Measurements from ENCODE around the gene EWSR1.
"Not testable (repeated sequence)": the region's sequence is repeated elsewhere in the genome, so short reads cannot be mapped to it uniquely, and the experiment has no call there.

EWSR1 gene

DNA sequence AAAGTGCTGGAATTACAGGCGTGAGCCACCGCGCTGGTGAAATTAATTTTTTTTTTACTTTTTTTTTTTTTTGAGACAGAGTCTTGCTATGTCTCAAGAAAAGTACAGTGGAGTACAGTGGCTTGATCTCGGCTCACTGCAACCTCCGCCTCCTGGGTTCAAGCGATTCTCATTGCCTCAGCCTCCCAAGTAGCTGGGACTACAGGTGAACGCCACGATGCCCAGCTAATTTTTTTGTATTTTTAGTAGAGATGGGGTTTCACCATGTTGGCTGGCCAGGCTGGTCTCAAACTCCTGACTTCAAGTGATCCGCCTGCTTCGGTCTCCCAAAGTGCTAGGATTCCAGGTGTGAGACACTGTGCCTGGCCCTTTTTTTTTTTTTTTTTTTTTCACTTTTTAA, 20.2 kb upstream of the EWSR1 start:
- DNase-seq: not testable (repeated sequence)

DNA sequence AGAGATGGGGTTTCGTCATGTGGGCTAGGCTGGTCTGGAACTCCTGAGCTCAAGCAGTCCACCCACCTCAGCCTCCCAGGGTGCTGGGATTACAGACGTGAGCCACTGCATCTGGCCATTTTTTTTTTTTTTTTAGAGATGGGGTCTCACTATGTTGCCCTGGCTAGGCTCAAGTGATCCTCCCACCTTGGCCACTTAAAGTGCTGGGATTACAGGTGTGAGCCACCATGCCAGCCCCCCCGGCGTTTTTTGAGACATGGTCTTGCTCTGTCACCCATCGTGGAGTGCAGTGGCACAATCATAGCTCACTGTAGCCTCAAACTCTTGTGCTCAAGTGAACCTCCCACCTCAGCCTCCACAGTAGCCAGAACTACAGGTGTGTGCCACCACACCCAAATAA, 16.8 kb upstream of the EWSR1 start:
- DNase-seq: no peak

DNA sequence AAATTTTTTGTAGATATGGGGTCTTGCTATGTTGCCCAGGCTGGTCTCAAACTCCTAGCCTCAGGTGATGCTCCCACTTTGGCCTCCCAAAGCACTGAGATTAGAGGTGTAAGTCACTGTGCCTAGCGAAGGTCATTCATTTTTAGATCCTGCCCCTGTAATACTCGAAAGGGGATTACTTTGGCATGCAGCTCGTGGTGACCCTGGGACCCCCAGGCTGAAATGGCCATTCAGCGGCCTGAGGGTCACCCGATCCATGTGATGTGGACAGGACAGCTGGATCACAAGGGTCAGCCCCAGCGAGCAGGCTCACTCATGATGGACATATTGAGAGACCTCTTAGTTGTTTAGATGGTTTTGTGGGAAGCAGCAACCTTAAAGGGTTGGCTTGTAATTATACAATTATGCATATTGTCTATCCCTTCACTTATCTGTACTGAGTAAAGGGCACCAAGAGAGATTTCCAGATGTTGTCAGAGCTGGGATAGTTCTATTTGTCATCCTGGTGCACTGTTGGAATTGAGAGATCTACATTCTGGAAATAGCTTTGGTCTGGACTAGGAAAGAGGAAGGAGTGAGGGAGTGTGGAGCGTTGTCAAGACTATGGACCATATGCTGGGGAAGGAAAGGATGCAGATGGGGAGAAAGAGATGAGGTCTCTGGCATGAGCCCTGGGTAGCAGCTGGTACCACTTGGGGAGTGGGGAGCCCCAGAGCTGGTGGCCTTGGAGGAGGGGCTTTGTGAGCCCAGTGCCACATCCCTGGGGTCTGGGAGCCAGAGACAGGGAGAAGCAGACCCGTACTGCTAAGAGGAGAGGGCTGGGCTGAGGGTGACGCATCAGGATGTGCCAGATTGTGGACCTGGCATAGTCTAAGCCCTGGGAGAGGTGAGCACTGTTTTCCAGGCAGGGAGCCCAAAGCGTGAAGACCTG, 15.8 kb upstream of the EWSR1 start:
- DNase-seq: no peak

DNA sequence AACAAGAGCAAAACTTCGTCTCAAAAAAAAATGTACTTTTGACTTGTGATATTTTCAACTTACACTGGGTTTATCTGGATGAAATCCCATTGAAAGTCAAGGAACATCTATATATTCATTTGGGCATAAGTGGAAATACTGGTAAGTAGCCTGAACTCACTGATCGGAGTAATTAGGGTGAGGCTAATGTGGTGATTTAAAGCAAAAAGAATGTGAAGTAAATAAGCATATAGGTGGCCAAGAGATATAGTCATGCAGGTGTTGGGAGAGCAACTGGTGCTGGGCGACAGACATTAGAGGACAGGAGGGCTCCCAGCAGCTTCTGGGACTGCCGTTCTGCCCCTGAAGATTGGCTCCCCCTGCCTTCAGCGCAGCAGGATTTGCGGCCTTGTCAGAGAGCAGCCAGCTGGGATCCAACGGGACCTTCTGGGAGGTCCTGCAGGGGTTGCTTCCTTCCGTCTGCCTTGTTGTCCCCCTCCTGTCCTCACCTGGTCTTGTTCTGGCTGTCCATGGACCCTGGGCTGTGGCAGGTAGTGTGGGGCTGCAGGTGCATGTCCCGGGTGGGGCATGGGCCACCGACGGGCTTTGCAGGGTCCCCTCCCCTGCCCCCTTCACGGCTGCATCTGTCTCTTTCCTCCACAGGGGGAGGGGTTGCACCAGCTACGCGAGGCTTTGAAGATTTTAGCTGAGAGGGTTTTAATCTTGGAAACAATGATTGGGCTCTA, 14.3 kb upstream of the EWSR1 start:
- no peak for DNase-seq

DNA sequence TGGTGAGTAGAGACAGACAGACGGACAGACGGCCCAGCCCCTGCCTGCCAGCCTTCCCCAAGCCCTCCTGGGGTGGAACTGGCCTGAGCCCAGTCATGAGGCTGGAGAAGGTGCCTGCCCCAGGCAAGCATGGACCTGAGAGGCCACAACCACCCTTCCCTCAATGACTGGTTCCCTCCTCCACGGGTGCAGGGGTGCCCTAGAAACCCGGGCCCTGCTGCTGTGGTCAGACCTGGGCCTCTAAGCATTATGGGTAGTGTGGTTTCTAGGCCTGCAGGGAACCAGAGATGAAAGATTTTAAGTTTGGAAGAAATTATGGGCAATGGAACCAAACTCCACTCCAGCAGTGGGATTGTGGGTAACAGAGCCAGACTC, 13.8 kb upstream of the EWSR1 start:
- DNase-seq: no peak

DNA sequence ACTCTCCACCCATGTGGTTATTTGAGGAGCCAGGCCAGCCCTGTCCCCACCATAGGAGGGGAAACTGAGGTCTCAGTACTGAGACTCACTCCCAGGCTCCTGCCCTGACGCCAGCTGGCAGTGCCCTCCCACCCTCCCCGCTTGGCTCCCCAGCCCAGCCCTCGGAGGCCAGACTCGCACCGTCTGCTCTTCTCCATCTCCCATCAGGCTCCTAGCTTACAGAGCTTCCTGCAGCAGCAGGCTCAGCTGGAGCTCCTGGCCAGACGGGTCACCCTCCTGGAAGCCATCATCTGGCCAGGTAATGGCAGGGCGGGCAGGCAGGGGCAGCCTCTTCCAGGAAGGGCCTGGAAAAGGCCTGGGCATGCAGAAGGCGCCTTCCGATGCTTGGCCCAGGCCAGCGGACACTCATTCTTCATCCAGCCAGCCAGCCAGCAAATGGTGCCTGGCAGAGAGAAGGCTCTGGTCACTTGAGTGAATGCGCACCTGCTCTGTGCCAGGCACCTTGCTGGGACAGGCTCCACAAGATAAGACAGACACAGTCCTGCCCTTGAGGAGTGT, 12.9 kb upstream of the EWSR1 start:
- DNase-seq: no peak

DNA sequence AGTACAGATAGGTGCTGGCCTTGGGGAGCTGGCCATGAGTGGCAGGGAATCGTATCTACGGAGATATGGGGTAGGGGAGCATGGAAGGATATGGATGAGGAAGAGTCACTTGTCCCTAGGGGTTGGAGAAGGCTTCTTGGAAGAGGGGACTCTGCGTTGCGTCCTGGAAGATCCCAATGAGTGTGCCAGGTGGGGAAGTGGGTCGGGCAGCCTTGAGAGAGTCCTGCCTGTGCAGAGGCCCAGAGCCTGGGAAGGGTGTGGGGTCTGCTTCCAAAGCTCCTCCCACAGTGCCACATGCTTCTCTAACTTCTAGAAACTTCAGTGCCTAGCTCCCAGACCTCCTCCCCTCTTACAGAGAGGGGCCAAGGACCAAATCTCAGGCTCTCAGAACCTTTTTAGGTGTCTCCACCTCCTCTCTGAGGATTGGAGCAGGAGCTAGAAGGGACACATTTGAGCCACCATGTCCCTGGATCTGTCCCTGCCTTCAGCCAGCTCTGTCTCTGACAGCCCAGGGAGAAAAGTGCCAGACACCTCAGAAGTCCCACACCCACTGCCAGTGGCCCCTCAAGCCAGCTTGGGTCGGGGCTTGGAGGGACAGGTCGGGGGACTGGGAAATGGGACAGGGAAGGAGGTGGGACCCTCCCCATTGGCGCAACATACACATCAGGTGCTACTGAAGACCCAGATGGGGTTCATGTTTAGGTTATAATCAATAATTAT, 11.3 kb upstream of the EWSR1 start:
- DNase-seq: no peak

DNA sequence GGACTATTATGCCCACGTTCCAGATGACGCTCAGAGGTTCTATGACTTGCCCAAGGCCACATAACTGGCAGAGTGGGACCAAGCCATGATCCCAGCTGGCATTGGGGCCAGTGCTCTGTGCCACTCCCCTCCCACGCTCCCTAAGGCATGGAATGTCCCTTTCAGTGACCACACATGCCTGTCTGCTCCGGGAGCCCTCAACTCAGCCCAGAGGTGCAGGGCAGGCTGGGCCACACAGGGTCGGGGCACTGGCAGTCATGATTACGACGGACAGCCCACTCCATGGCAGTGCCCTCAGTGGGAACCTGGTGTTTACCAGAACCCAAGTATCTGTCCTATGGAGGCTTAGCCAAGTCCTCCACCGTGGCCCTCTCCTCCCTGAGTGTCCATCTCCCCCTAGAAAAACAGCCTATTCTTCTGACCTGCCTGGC, 10.3 kb upstream of the EWSR1 start:
- no peak for DNase-seq

DNA sequence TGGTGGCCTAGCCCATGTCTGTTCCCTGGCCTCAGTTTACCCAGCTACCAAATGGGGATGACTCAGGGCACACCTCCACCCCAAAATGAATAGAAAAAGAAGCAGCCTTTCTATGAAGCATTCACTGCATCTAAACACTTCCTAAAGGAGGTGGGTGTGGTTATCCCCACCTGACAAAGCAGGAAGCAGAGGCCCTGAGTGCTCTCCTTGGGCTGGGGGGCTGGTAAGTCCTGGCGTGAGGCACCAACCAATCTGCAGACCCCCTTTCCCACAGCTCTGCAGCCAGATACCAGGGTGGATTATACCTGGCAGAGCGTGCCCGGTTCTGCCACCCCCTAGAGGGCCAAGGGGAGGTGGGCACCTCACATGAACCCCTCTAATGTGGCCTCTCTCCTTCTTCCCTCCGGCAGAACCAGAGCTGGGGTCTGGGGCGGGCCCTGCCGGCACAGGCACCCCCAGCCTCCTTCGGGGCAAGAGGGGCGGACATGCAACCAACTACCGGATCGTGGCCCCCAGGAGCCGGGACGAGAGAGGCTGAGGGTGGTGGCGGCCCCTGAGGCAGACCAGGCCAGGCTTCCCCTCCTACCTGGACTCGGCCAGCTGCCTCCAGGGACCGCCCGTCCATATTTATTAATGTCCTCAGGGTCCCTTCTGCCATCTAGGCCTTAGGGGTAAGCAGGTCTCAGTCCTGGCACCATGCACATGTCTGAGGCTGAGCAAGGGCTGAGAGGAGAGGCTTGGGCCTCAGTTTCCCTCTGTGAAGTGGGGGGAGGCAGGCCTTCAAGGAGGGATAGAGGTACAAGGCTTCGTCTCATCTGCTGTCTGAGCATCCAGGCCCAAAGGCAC, 9.4 kb upstream of the EWSR1 start:
- DNase-seq: no peak

DNA sequence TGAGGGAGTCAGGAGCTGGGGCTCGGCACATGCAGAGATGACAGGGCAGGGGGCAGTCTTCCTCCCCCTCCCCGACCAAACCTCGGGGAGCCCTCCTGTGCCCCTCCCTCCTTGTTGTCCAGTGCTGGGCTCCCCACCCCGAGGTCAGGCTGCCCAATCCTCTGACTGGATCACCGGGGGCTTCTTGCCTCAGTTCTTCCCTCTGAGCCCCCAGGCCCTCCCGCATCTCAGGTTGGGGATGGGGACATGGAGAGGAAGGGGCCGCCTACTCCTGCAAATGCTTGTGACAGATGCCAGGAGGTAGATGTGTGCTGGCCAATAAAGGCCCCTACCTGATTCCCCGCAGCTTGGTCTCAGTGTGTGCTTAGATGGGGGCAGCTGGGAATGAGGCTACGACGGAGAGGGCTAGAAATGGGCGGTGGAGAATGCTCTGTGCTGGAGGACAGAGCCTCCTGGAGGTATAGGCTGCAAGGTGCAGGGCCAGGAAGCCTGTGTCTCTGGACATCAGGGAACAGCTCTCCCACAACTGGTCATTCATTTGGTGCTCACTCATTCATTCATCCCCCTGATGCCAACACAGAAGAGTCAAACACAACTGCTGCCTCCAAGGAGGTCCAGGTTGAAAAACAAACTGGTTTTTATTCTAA, 8.7 kb upstream of the EWSR1 start:
- no peak for DNase-seq

DNA sequence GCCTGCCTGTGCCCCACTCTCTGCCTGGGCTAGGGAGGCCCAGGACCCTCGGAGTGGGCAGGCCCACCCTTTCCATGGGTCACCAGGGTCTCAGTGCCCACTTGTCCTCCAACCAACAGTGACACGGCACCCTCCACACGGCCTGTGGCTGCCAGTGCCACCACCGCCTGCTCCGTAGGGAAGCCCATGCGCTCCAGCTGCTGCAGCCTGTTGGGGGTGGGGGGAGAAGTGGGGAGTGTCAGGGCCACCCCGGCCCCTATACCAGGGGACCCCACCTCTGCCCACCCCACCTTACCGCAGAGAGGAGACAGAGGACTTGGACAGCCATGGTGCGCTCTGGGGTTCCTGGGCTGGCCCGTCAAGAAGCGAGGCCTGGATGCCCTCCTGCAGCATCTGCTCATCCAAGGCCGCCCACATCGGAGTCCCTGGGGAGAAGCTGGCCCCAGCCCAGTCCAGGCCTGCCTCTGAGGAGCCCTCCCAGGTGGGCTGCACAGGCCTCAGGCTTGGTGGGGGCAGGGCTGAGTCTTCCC, 8.0 kb upstream of the EWSR1 start:
- no peak for DNase-seq

DNA sequence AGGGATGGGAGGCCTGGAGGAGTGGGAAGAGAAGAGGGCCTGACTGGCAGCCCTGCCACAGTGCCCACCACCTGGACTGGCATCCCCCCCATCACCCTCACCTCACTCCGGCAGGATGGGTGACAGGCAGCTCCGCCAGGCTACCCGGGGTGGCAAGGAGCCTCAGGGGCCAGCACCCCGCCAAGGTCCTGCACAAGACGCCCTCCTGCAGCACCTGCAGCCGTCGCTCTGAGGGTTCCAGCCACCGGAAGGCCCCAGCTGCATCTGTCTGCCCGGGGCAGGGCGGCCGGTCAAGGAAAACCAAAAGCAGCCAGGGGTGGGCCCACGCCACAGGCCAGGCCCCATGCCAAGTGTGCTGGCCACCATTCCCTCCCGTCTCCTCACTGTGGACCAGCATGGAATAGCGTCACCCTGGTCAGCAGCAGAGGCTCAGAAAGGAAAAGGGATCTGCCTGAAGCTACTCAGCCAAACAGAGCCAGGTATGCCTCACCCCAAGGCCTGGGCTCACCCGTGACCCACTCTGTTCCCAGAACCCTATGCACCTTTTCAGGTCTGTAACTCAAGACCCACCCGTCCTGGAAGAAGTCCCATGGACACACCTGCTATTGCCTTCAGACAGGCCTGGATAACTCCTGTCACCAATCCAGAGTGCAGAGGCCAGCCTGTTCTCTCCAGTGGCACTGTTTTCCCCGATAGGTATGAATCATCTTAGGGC, 7.3 kb upstream of the EWSR1 start:
- DNase-seq: no peak

DNA sequence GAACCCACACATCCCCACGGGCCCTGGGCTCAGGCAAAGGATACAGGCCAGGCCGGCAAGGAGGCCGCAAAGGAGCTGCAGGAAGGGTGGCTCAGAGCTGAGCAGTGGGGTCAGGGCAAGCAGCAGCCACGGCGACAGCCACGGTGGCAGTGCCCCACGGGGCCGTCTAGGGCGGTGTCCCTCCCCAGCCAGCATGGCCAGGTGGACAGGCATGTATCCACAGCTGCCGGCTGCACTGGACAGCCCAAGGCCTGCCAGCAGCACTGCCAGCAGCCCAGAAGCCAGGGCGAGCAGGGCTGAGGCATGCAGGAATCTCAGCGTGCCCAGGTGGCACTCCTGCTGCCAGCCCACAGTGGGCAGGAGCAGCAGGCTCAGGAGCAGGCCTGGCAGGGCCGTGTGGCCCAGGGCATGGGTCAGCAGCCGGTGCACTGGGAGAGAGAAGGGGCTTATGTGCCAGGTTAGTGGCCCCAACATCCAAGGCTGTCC, 4.2 kb upstream of the EWSR1 start:
- DNase-seq: no peak

DNA sequence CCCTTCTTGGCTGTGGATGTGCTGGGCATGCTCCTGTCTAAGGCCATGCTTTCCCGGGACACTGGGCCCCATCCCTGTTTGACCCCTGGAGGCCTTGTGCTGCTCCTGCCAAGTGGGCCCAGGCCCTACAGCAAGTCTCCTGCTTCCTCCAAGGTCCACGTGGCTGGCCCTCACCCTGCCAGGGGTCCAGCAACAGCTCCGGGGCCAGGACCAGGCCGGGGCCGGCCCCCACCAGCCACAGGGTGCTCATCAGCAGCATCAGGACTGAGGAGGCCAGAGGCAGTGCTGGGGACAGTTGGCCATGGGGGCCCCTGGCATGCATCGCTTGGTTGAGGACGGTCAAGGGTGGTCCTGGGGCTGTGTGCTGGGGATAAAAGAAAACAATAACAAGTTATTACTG, 2.8 kb upstream of the EWSR1 start:
- DNase-seq: no peak

DNA sequence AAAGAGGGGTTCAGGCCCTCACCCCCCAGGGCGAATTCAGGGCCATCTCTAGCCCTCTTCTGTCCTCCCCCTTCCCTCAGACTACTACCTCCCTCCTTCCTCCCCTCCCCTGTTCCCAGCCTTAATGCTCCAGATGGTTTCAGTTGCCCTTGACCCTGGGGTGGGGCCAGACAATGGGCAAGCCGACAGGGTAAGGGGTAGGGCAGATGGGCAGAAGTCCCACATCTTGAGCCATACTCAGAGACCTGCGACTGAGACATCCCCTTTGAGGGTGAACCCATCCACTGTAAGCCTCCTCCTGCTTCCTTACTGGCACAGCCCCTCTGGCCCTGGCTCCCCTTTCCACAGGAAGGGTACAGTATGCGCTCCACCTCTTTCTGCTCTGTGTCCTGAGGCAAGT, 2.1 kb upstream of the EWSR1 start:
- DNase-seq: no peak

DNA sequence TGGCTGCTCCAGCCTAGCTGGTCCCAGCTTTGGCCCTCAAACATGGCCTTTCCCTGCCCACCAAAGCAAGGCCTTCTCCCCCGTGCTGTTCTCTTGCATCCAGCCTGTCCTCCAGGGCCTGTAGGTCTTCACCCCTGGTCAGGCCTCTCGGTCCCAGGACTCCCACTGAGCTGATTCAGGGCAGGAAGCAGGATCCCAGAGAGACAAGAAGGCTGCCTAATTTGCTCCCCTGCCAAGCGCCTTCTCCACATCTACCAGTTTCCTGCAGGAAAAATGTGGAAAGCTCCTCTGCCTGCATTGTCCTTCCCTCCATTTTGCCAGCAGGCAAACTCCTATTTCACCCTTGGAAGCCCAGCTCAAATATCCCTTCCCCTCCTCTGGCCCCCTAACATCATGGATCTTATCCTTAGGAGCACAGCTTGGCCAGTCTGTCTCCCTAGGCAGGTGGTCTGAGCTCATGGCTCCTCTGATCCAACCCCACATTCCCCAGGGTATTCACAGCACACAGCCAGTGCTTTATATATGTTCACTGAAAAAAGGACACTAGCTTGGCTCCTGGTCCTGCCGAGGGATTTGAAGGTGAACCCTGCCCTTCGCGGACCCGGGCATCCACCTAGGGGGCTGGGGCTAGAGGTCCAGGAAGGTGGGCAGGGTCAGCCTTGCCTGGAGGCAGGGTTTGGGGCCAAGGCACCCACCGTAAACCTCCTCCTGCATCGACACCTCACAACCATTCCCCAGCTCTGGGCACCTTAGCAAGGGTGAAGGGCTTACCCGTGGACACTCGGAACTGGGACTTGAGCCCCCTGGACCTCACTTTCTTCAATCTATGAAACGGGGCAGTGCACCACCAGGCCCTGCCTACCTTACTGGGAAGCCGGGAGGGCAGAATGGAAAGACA, 1.3 kb upstream of the EWSR1 start:
- peak; percentile 41 for DNase-seq

DNA sequence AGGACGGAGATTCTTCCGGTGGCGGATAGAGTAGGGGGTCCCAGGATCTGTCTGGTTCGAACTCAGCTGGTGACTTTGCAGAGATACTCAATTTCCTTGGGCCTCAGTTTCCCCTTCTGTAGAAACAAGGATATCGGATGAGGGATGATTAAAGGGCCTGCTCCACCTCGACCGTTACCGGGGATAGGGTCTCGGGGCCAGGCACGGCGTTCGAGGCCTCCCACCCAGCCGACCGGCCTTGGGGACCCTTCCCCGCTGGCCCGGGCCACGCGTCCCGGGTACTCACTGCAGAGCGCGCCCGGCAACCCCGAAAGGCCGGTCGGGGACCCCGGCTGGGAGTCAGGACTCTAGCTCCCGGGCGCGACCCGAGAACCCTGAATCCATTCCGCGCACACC, 608 bp upstream of the EWSR1 start:
- DNase-seq: no peak

DNA sequence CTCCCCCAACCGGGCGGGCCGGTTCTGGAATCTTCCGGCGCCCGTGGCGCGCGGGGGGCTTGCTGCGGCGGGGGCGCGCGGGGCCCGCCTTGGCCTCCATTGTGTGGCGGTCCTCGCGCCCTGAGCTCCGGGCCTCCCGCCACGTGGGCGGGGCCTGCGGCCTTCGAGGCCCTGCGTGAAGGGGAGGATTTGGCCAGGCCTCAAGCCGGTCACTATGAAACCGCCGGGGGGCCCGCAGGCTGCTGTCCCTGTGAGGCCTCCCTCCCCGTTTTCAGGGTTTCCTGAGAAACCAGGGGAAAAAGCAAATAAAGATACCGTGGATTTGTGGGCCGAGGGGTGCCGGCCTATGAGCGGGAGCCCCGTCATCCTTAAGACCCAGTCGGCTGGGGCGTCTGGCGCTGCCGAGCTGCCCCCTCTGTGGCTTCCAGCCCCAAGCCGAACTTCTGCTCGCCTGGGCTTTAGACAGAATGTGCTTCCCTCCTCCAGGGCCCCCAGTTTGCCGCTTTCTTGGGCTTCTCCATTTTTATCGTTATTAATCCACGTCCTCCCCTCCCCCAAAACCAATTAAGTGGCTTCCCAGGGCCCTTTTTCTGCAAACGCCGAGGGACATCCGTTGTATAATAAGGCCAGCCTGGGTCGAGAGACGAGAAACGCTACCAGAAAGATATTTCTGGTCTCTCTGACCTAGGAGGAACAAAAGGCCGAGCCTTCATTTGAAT, 602 bp downstream of the EWSR1 start:
- peak; percentile 61 for DNase-seq

DNA sequence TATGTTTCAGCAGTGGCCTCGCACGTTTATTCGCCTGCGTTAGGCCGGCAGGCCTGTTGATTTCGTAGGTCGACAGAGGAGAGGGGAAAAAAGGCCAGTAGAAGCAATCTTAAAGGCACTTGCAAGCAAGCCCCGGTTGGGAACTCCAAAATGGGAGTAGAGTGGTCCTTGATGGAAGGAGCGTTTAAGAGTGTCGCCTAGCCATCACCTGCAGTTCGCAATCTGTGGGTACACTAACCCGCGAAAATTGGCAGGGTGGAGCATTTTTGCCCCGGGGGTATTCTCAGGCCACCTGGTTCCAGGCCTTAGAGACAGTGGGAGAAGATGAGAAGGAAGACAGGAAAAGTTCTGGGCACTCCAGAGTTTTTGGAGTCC, 1.1 kb downstream of the EWSR1 start:
- peak; percentile 45 for DNase-seq
